ENCODE results near the gene IL20RA. TPM values are rescaled to one million over a fixed set of nuclear protein-coding genes. Genes with fewer than 3 reads are reported as not detected.

Gene IL20RA
- total and polyA plus RNA-seq, 5 donors from 2014 or later, result not detected

DNA sequence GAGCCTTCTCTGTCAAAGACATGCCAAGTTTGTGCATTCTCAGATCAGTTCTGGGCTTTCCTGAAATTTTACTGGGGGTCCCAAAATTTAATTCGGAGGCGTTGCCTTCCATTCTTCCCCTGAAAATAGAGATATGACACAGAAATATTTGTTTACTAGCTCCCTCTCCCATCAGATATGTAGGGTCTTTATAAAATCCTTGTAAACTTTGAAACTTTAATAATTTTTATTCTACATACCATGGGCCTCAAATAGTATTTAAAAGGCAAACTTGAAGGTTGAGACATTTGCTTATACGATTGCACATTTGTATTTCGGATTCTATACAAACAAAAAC, 54.6 kb downstream of the IL20RA start:
- DNase-seq, result no peak
- no peak for ATAC-seq (ENCODE audit: low read depth in 2 of 2)
- Histone ChIP-seq H3K27me3 (ENCODE audit: control insufficient read depth, insufficient read depth, low read length) (peaks cover 39% of the 10 kb centered on the region), H3K4me3 (ENCODE audit: low read depth, low read length) (no peak overlapping the region), H3K36me3 (ENCODE audit: control insufficient read depth, insufficient read depth, low read length) (no peaks in the 10 kb centered on the region), H3K9me3 (ENCODE audit: control insufficient read depth in 2 of 2, low read length in 2 of 2) (no peaks in the 10 kb centered on the region), H3K4me1 (ENCODE audit: control insufficient read depth, insufficient read depth, low read length, poor library complexity, severe bottlenecking) (peaks cover 3% of the 10 kb centered on the region), H3K27ac (ENCODE audit: insufficient read depth, low read length, poor library complexity, severe bottlenecking) (no peak overlapping the region)
- Mint-ChIP-seq H3K27ac (no peak overlapping the region), H3K36me3 (no peaks in the 10 kb centered on the region), H3K27me3 (peaks cover 49% of the 10 kb centered on the region), H3K4me1 (peaks cover 0 to 3% (median 0%) of the 10 kb centered on the region in 4 donors), H3K9me3 (peaks cover 0 to 2% (median 0%) of the 10 kb centered on the region in 7 donors), H3K4me3 (no peak overlapping the region)

DNA sequence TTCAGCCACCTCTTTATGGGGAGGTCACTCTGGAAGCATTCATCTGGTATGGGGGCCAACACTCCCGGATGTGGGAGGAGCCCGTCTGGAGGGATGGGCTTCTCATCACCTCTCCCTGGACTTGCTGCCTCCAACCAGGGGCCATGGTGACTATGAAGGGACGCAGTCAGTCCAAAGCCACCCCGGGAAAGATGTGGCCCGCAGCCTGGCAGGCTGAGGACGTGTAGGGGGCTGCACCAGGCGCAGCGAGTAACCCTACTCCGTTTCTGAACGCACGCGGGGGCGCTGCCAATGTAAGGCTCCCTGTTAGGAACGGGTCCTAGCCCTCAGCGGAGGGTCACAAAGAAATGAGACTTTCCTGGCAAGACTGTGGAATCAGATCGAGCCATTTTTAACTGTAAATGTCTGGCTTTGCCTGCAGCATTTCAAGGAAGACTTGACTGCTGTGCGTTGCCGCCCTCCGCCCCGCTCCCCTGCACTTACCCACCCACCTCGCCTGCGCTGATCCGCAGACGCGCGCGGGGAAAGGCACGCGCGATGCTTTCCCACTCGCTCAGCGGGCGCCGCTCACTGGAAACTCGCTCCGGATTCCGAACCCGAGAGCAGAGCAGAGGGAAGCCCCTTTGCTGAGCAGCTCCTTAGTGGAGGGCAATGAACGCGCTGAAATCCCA, 55.1 kb downstream of the IL20RA start:
- Mint-ChIP-seq H3K36me3 (no peaks in the 10 kb centered on the region), H3K9me3 (peaks cover 0 to 2% (median 0%) of the 10 kb centered on the region in 7 donors), H3K27me3 (peaks cover 45% of the 10 kb centered on the region), H3K27ac (no peak overlapping the region), H3K4me3 (no peak overlapping the region), H3K4me1 (peaks cover 0 to 3% (median 0%) of the 10 kb centered on the region in 4 donors)
- peaks cover 3% of the 10 kb centered on the region for H3K4me1 ChIP-seq (ENCODE audit: control insufficient read depth, insufficient read depth, low read length, poor library complexity, severe bottlenecking)
- DNase-seq (no peak), ATAC-seq (ENCODE audit: low read depth in 2 of 2) (no peak)
- no peak overlapping the region for H3K27ac ChIP-seq (ENCODE audit: insufficient read depth, low read length, poor library complexity, severe bottlenecking)
- no peaks in the 10 kb centered on the region for H3K36me3 ChIP-seq (ENCODE audit: control insufficient read depth, insufficient read depth, low read length)
- peaks cover 39% of the 10 kb centered on the region for H3K27me3 ChIP-seq (ENCODE audit: control insufficient read depth, insufficient read depth, low read length)
- H3K9me3 ChIP-seq (ENCODE audit: control insufficient read depth in 2 of 2, low read length in 2 of 2), result no peaks in the 10 kb centered on the region
- H3K4me3 ChIP-seq (ENCODE audit: low read depth, low read length), result no peak overlapping the region

DNA sequence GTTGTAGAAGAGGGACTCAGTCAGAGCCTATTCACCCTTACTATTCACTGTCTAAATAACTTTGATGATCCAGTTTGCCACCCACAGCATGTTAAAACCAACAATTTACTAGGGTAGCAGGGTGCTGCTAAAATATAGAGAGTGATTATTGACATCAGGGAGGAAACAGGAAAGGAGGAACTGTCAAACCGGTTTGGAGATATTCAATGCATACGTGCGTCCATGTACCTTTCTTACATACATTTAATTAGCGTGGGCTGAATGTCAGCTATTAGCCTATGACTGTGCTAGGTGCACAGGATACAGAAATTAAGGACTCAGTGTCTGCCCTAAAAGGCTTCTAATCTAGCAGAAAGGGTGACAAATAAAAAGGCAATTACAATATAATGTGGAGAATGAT, 57.2 kb downstream of the IL20RA start:
- peaks cover 0 to 2% (median 0%) of the 10 kb centered on the region in 7 donors for H3K9me3 Mint-ChIP-seq
- H3K4me3 Mint-ChIP-seq, result no peak overlapping the region

DNA sequence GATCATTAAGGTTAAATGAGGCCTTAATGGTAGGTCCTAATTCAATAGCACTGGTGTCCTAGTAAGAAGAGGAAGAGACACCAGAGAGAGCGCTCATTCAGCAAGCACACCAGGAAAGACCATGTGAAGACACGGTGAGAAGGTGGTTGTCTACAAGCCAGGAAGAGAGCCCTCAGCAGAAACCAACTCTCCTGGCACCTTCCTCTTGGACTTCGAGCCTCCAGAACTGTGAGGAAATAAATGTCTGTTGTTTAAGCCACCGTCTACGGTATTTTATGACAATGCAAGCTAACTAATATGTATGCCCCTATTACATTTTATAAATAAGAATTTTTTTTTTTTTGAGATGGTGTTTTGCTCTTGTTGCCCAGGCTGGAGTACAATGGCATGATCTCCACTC, 59.3 kb downstream of the IL20RA start:
- Mint-ChIP-seq H3K4me3 (no peak overlapping the region), H3K9me3 (peaks cover 0 to 2% (median 0%) of the 10 kb centered on the region in 7 donors), H3K4me1 (peaks cover 0 to 3% (median 0%) of the 10 kb centered on the region in 4 donors), H3K36me3 (no peaks in the 10 kb centered on the region), H3K27ac (no peak overlapping the region), H3K27me3 (peaks cover 36% of the 10 kb centered on the region)
- Histone ChIP-seq H3K4me3 (ENCODE audit: low read depth, low read length) (no peak overlapping the region), H3K36me3 (ENCODE audit: control insufficient read depth, insufficient read depth, low read length) (no peaks in the 10 kb centered on the region), H3K27ac (ENCODE audit: insufficient read depth, low read length, poor library complexity, severe bottlenecking) (no peak overlapping the region), H3K4me1 (ENCODE audit: control insufficient read depth, insufficient read depth, low read length, poor library complexity, severe bottlenecking) (peaks cover 3% of the 10 kb centered on the region), H3K9me3 (ENCODE audit: control insufficient read depth in 2 of 2, low read length in 2 of 2) (no peaks in the 10 kb centered on the region), H3K27me3 (ENCODE audit: control insufficient read depth, insufficient read depth, low read length) (peaks cover 28% of the 10 kb centered on the region)
- no peak for DNase-seq
- ATAC-seq (ENCODE audit: low read depth in 2 of 2), result no peak

More for the DNA sequence above, 57.2 kb downstream of the IL20RA start:
- H3K27me3 ChIP-seq (ENCODE audit: control insufficient read depth, insufficient read depth, low read length), result peaks cover 37% of the 10 kb centered on the region
- H3K27ac ChIP-seq (ENCODE audit: insufficient read depth, low read length, poor library complexity, severe bottlenecking), result no peak overlapping the region
- Mint-ChIP-seq H3K36me3 (no peaks in the 10 kb centered on the region), H3K27me3 (peaks cover 46% of the 10 kb centered on the region), H3K4me1 (peaks cover 0 to 3% (median 0%) of the 10 kb centered on the region in 4 donors), H3K27ac (no peak overlapping the region)
- no peaks in the 10 kb centered on the region for H3K9me3 ChIP-seq (ENCODE audit: control insufficient read depth in 2 of 2, low read length in 2 of 2)
- H3K4me3 ChIP-seq (ENCODE audit: low read depth, low read length), result no peak overlapping the region
- ATAC-seq (ENCODE audit: low read depth in 2 of 2), result no peak
- no peak for DNase-seq
- H3K36me3 ChIP-seq (ENCODE audit: control insufficient read depth, insufficient read depth, low read length), result no peaks in the 10 kb centered on the region
- H3K4me1 ChIP-seq (ENCODE audit: control insufficient read depth, insufficient read depth, low read length, poor library complexity, severe bottlenecking), result peaks cover 3% of the 10 kb centered on the region

DNA sequence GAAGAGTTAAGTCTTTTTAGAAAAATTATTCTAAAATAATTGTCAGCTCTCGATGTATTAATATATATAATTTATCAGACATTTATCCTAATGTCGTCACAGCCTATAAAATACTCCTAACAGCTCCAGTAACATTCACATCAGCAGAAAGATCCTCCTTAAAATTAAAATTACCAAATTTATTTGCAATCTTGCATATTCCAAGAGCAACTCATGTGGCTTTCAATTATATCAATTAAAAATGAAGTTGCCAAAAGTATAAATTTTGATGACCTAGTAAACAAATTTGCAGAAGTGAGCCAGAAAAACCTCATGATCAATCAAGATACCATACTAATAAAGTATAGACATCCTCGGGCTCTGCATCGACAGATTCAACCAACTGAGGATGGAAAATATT, 60.2 kb downstream of the IL20RA start:
- Histone ChIP-seq H3K9me3 (ENCODE audit: control insufficient read depth in 2 of 2, low read length in 2 of 2) (no peaks in the 10 kb centered on the region), H3K4me3 (ENCODE audit: low read depth, low read length) (no peak overlapping the region), H3K27ac (ENCODE audit: insufficient read depth, low read length, poor library complexity, severe bottlenecking) (no peak overlapping the region), H3K27me3 (ENCODE audit: control insufficient read depth, insufficient read depth, low read length) (peaks cover 25% of the 10 kb centered on the region), H3K36me3 (ENCODE audit: control insufficient read depth, insufficient read depth, low read length) (no peaks in the 10 kb centered on the region), H3K4me1 (ENCODE audit: control insufficient read depth, insufficient read depth, low read length, poor library complexity, severe bottlenecking) (no peaks in the 10 kb centered on the region)
- no peak overlapping the region for H3K27ac Mint-ChIP-seq
- DNase-seq (no peak), ATAC-seq (ENCODE audit: low read depth in 2 of 2) (no peak)
- peaks cover 0 to 2% (median 0%) of the 10 kb centered on the region in 7 donors for H3K9me3 Mint-ChIP-seq
- peaks cover 33% of the 10 kb centered on the region for H3K27me3 Mint-ChIP-seq
- H3K4me1 Mint-ChIP-seq, result no peaks in the 10 kb centered on the region
- no peaks in the 10 kb centered on the region for H3K36me3 Mint-ChIP-seq
- H3K4me3 Mint-ChIP-seq, result no peak overlapping the region

DNA sequence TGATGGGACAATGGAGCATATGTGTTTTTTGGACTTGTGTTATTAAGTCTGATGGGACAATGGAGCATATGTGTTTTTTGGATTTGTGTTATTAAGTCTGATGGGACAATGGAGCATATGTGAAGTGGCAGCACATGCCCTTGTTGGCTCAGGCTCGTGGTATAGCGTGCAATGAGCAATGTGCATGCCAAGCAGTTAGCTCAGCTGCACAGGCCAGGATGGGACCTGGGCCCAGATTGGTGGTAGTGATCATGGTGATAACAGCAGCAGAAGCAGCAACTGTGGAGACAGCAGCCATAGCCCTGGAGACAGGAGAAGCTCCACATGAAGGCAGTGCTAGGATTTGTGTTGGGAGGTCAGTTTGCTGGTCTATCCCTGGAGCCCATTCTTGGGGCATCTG, 61.1 kb downstream of the IL20RA start:
- H3K27ac ChIP-seq (ENCODE audit: insufficient read depth, low read length, poor library complexity, severe bottlenecking), result no peak overlapping the region
- peaks cover 29% of the 10 kb centered on the region for H3K27me3 Mint-ChIP-seq
- H3K9me3 ChIP-seq (ENCODE audit: control insufficient read depth in 2 of 2, low read length in 2 of 2), result no peaks in the 10 kb centered on the region
- no peak overlapping the region for H3K4me3 Mint-ChIP-seq
- no peak overlapping the region for H3K27ac Mint-ChIP-seq
- ATAC-seq (ENCODE audit: low read depth in 2 of 2) (no peak), DNase-seq (no peak)
- peaks cover 0 to 2% (median 0%) of the 10 kb centered on the region in 7 donors for H3K9me3 Mint-ChIP-seq
- H3K27me3 ChIP-seq (ENCODE audit: control insufficient read depth, insufficient read depth, low read length), result peaks cover 24% of the 10 kb centered on the region
- H3K4me1 Mint-ChIP-seq, result no peaks in the 10 kb centered on the region
- H3K4me1 ChIP-seq (ENCODE audit: control insufficient read depth, insufficient read depth, low read length, poor library complexity, severe bottlenecking), result no peaks in the 10 kb centered on the region
- no peaks in the 10 kb centered on the region for H3K36me3 Mint-ChIP-seq
- H3K4me3 ChIP-seq (ENCODE audit: low read depth, low read length), result no peak overlapping the region
- no peaks in the 10 kb centered on the region for H3K36me3 ChIP-seq (ENCODE audit: control insufficient read depth, insufficient read depth, low read length)

DNA sequence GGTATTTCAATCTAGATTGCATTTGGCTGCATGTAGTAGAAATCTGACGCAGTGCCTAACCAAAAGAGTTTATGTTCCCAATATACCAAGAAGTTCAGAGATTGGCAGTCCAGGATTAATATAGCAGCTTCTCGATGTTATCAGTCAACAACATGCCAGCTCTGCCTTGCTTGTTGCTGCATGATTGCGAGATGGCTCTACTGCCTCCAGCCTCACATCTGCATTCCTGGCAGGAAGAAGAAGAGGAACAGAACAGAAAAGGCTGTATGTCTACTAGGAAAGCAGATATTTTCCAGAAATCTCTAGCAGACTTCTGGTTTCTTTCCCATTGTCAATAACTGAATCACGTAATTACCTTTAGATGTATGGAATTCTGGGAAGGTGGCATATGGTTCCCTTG, 61.8 kb downstream of the IL20RA start:
- Mint-ChIP-seq H3K27ac (no peak overlapping the region), H3K4me1 (no peaks in the 10 kb centered on the region), H3K9me3 (peaks cover 0 to 2% (median 0%) of the 10 kb centered on the region in 7 donors), H3K36me3 (no peaks in the 10 kb centered on the region), H3K27me3 (peaks cover 21% of the 10 kb centered on the region), H3K4me3 (no peak overlapping the region)
- Histone ChIP-seq H3K9me3 (ENCODE audit: control insufficient read depth in 2 of 2, low read length in 2 of 2) (no peaks in the 10 kb centered on the region), H3K27ac (ENCODE audit: insufficient read depth, low read length, poor library complexity, severe bottlenecking) (no peak overlapping the region), H3K4me1 (ENCODE audit: control insufficient read depth, insufficient read depth, low read length, poor library complexity, severe bottlenecking) (no peaks in the 10 kb centered on the region), H3K36me3 (ENCODE audit: control insufficient read depth, insufficient read depth, low read length) (no peaks in the 10 kb centered on the region), H3K27me3 (ENCODE audit: control insufficient read depth, insufficient read depth, low read length) (peaks cover 18% of the 10 kb centered on the region), H3K4me3 (ENCODE audit: low read depth, low read length) (no peak overlapping the region)
- ATAC-seq (ENCODE audit: low read depth in 2 of 2), result no peak
- no peak for DNase-seq

DNA sequence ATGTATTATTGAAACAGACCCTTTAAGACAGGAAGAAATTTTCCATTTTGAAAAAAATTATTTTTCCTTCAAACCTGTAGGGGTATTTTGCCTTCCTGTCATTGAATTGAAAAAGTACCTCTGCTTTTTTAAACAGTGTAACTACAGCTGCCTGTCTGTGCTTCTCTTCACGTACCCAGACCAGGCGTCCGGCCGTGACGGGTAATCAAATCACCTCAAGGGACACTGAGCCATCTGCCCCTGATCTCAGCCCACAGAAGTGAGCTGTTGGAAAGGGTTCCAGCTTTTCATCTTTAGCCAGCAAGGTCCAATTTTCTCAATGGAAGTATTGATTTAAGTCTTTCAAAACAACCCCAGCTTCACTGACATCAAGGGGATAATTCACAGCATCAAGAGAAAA, 64.7 kb downstream of the IL20RA start:
- peaks cover 7% of the 10 kb centered on the region for H3K27me3 ChIP-seq (ENCODE audit: control insufficient read depth, insufficient read depth, low read length)
- no peaks in the 10 kb centered on the region for H3K4me1 ChIP-seq (ENCODE audit: control insufficient read depth, insufficient read depth, low read length, poor library complexity, severe bottlenecking)
- no peaks in the 10 kb centered on the region for H3K36me3 Mint-ChIP-seq
- no peak overlapping the region for H3K27ac Mint-ChIP-seq
- DNase-seq, result no peak
- peaks cover 0 to 2% (median 0%) of the 10 kb centered on the region in 7 donors for H3K9me3 Mint-ChIP-seq
- H3K4me1 Mint-ChIP-seq, result no peaks in the 10 kb centered on the region
- no peak overlapping the region for H3K4me3 Mint-ChIP-seq
- peaks cover 25% of the 10 kb centered on the region for H3K27me3 Mint-ChIP-seq
- H3K9me3 ChIP-seq (ENCODE audit: control insufficient read depth in 2 of 2, low read length in 2 of 2), result no peaks in the 10 kb centered on the region
- no peak for ATAC-seq (ENCODE audit: low read depth in 2 of 2)
- H3K4me3 ChIP-seq (ENCODE audit: low read depth, low read length), result no peak overlapping the region
- no peak overlapping the region for H3K27ac ChIP-seq (ENCODE audit: insufficient read depth, low read length, poor library complexity, severe bottlenecking)
- no peaks in the 10 kb centered on the region for H3K36me3 ChIP-seq (ENCODE audit: control insufficient read depth, insufficient read depth, low read length)

Measured in CD4-positive, CD25-positive, alpha-beta regulatory T cell (primary cell).